NT2/D1 (cell line): ENCODE results near the gene TRMT2A.

ENCODE experiments used
- DNase-seq: peaks from one replicate; pipeline ENCODE4 v3.0.0-alpha.2; 2011; ENCODE audit warnings: low read depth, low spot score
- H3K27me3 ChIP-seq: 2 replicates; pipeline ENCODE4 v1.6.0; 2011; ENCODE audit warnings: mild to moderate bottlenecking; ENCODE audit not compliant: insufficient read length, insufficient read depth
- H3K36me3 ChIP-seq: 2 replicates; pipeline ENCODE4 v1.6.1; 2011; ENCODE audit warnings: mild to moderate bottlenecking, low read length, mixed read lengths; ENCODE audit not compliant: insufficient read depth, insufficient read length
- H3K4me1 ChIP-seq: 2 replicates; pipeline ENCODE4 v1.5.1; 2011; ENCODE audit not compliant: insufficient read depth, insufficient read length
- H3K4me3 ChIP-seq: 2 replicates; pipeline ENCODE4 v1.5.1; 2011; ENCODE audit warnings: low read depth; ENCODE audit not compliant: insufficient read length
- H3K9ac ChIP-seq: 2 replicates; pipeline ENCODE4 v1.6.0; 2011; ENCODE audit warnings: low read depth; ENCODE audit not compliant: insufficient read length
- H3K9me3 ChIP-seq: 2 replicates; pipeline ENCODE4 v1.5.1; 2011; ENCODE audit warnings: mild to moderate bottlenecking, low read length; ENCODE audit not compliant: insufficient read depth
- SUZ12 ChIP-seq: IDR thresholded peaks from 2 replicates; pipeline ENCODE4 v1.6.1; 2011; ENCODE audit not compliant: insufficient read length, insufficient read depth; ENCODE audit errors: extremely low read depth
- YY1 ChIP-seq: IDR thresholded peaks from 2 replicates; pipeline ENCODE4 v1.6.1; 2011; ENCODE audit not compliant: insufficient read length, insufficient read depth
- ZNF274 ChIP-seq: IDR thresholded peaks from 2 replicates; pipeline ENCODE4 v1.6.1; 2011; ENCODE audit warnings: mild to moderate bottlenecking, low read depth, low read length

The TRMT2A gene

GRCh38 chr22:20153945-20154344, 36.9 kb upstream of the TRMT2A start:
- no peaks in the 10 kb centered on the region for H3K36me3 ChIP-seq
- no peak for DNase-seq
- H3K9ac ChIP-seq, result no peak overlapping the region
- peaks cover 9% of the 10 kb centered on the region for H3K4me1 ChIP-seq
- H3K9me3 ChIP-seq, result no peaks in the 10 kb centered on the region
- TF ChIP-seq SUZ12, result no peak
- no peak for TF ChIP-seq YY1
- TF ChIP-seq ZNF274, result no peak
- no peaks in the 10 kb centered on the region for H3K27me3 ChIP-seq
- no peak overlapping the region for H3K4me3 ChIP-seq

GRCh38 chr22:20152464-20152890, 35.5 kb upstream of the TRMT2A start:
- no peak for DNase-seq
- H3K9ac ChIP-seq, result no peak overlapping the region
- H3K9me3 ChIP-seq, result no peaks in the 10 kb centered on the region
- H3K4me3 ChIP-seq, result no peak overlapping the region
- TF ChIP-seq SUZ12, result no peak
- no peak for TF ChIP-seq ZNF274
- no peak for TF ChIP-seq YY1
- H3K4me1 ChIP-seq, result peaks cover 7% of the 10 kb centered on the region
- no peaks in the 10 kb centered on the region for H3K36me3 ChIP-seq
- H3K27me3 ChIP-seq, result no peaks in the 10 kb centered on the region

- H3K4me1 ChIP-seq, result peaks cover 7% of the 10 kb centered on the region
- no peak for TF ChIP-seq ZNF274
- no peak for TF ChIP-seq YY1
- no peak for TF ChIP-seq SUZ12
Observed at GRCh38 chr22:20151276-20151588, 34.2 kb upstream of the TRMT2A start.

GRCh38 chr22:20150381-20151275, 33.6 kb upstream of the TRMT2A start, which contains the start of gene CCDC188:
TSS of gene CCDC188 (minus strand) at chr22:20151055. CDS start at chr22:20150986, 69 bp downstream.
- no peak for DNase-seq
- Histone ChIP-seq H3K9me3 (no peaks in the 10 kb centered on the region), H3K36me3 (peaks cover 3% of the 10 kb centered on the region), H3K9ac (no peak within 1 kb of the TSS), H3K4me1 (peaks cover 7% of the 10 kb centered on the region), H3K4me3 (no peak within 1 kb of the TSS), H3K27me3 (no peaks in the 10 kb centered on the region)
- TF ChIP-seq SUZ12 (no peak), YY1 (no peak), ZNF274 (no peak)

More at GRCh38 chr22:20151276-20151588, 34.2 kb upstream of the TRMT2A start:
- no peak for DNase-seq
- no peaks in the 10 kb centered on the region for H3K36me3 ChIP-seq
- H3K4me3 ChIP-seq, result no peak overlapping the region
- H3K9ac ChIP-seq, result no peak overlapping the region
- H3K27me3 ChIP-seq, result no peaks in the 10 kb centered on the region
- no peaks in the 10 kb centered on the region for H3K9me3 ChIP-seq

GRCh38 chr22:20149257-20150250, 32.5 kb upstream of the TRMT2A start:
- no peak for DNase-seq
- Histone ChIP-seq H3K36me3 (peaks cover 9% of the 10 kb centered on the region), H3K9ac (no peak overlapping the region), H3K27me3 (no peaks in the 10 kb centered on the region), H3K9me3 (no peaks in the 10 kb centered on the region), H3K4me1 (peaks cover 6% of the 10 kb centered on the region), H3K4me3 (no peak overlapping the region)
- no peak for TF ChIP-seq YY1
- no peak for TF ChIP-seq ZNF274
- no peak for TF ChIP-seq SUZ12

GRCh38 chr22:20148414-20148813, 31.4 kb upstream of the TRMT2A start:
- H3K27me3 ChIP-seq, result no peaks in the 10 kb centered on the region
- H3K4me1 ChIP-seq, result no peaks in the 10 kb centered on the region
- no peak overlapping the region for H3K9ac ChIP-seq
- no peaks in the 10 kb centered on the region for H3K9me3 ChIP-seq
- no peak overlapping the region for H3K4me3 ChIP-seq
- no peak for DNase-seq
- H3K36me3 ChIP-seq, result peaks cover 18% of the 10 kb centered on the region
- TF ChIP-seq SUZ12, result no peak
- TF ChIP-seq YY1, result no peak
- TF ChIP-seq ZNF274, result no peak

GRCh38 chr22:20147237-20147988, 30.4 kb upstream of the TRMT2A start:
- H3K36me3 ChIP-seq, result peaks cover 25% of the 10 kb centered on the region
- no peaks in the 10 kb centered on the region for H3K4me1 ChIP-seq
- H3K27me3 ChIP-seq, result no peaks in the 10 kb centered on the region
- H3K9ac ChIP-seq, result no peak overlapping the region
- H3K4me3 ChIP-seq, result no peak overlapping the region
- TF ChIP-seq SUZ12 (no peak), YY1 (no peak), ZNF274 (no peak)
- DNase-seq, result no peak
- no peaks in the 10 kb centered on the region for H3K9me3 ChIP-seq
